Stimulated activated CD4-positive, alpha-beta T cell treated with anti-CD3 and anti-CD28 coated beads, Interleukin-2, amount 100 ng/mL, for 4 hours (primary cell): Measurements from ENCODE around the gene UNC119.

Source experiments
- DNase-seq: peaks from one replicate; pipeline ENCODE4 v3.0.0-alpha.2; 2020; ENCODE audit warnings: low read depth

UNC119 gene

GRCh38 chr17:28498652-28499363 lies 53.6 kb downstream of the UNC119 start:
- DNase-seq: no peak

DNA sequence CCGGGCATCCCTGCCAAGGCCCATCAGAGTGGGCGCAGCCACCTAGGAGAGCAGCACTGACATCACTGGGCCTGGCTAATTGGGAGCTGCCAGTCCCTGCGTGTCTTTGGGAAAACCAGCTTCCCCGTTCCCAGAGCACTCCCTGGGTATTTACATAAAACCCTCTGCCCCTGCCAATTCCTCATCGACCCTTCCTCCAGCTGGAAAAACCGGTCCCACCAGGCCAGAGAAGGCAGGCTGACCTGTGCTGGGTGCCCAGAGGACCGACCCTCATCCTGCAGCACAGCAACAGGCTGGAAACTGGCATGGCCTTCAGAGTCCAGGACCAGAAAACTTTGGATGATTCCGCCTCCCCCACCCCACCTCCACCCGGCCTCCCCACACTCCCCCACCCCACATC lies 54.5 kb downstream of the UNC119 start:
- no peak for DNase-seq
